Measurements from ENCODE around the gene DNAH12. TPM values are rescaled to one million over a fixed set of nuclear protein-coding genes. Genes with fewer than 3 reads are reported as not detected.

Gene DNAH12
- polyA plus RNA-seq, 3 donors, result 0.03 TPM; not detected in 2

DNA sequence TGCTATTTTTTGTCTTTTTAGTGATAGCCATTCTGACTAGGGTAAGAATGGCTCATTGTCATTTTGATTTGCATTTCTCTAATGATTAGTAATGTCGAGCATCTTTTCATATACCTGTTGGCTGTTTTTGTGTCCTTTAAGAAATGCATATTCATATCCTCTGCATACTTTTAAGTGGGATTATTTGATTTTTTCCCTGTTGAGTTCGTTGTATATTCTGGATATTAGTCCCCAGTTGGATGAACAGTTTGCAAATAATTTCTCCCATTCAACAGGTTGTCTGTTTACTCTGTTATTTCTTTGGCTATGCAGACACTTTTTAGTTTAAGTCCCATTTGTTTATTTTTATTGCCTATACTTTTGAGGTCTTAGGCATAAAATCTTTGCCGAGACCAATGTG is 282.2 kb downstream of the DNAH12 start:
- Mint-ChIP-seq H3K36me3 (peaks cover 81 to 95% of the 10 kb centered on the region in 2 donors), H3K9me3 (peaks cover 0 to 16% (median 5%) of the 10 kb centered on the region in 7 donors), H3K27me3 (ENCODE audit: low read depth in 3 of 3) (no peaks in the 10 kb centered on the region), H3K27ac (no peak overlapping the region), H3K4me1 (no peaks in the 10 kb centered on the region), H3K4me3 (no peak overlapping the region)
- WGBS (ENCODE audit: insufficient coverage), result no CpG with 5 or more reads among the region's 3 CpGs
- peaks cover 74 to 97% of the 10 kb centered on the region in 2 donors for H3K36me3 ChIP-seq (replicated peaks in 1 of 2; ENCODE audit: control insufficient read depth in 1 of 2, insufficient read depth in 2 of 2, low read length in 2 of 2)
- no peaks in the 10 kb centered on the region for H4K20me1 ChIP-seq (ENCODE audit: insufficient read depth, low read length)
- no peak overlapping the region for H3K27ac ChIP-seq (ENCODE audit: low read depth in 1 of 2, low read length in 2 of 2)
- H3K79me2 ChIP-seq (ENCODE audit: insufficient read depth, low read length), result peaks cover 2% of the 10 kb centered on the region
- H3K4me3 ChIP-seq (replicated peaks in 1 of 3; ENCODE audit: low read depth in 2 of 3, low read length in 3 of 3), result no peak overlapping the region
- TF ChIP-seq, protein P1, sequence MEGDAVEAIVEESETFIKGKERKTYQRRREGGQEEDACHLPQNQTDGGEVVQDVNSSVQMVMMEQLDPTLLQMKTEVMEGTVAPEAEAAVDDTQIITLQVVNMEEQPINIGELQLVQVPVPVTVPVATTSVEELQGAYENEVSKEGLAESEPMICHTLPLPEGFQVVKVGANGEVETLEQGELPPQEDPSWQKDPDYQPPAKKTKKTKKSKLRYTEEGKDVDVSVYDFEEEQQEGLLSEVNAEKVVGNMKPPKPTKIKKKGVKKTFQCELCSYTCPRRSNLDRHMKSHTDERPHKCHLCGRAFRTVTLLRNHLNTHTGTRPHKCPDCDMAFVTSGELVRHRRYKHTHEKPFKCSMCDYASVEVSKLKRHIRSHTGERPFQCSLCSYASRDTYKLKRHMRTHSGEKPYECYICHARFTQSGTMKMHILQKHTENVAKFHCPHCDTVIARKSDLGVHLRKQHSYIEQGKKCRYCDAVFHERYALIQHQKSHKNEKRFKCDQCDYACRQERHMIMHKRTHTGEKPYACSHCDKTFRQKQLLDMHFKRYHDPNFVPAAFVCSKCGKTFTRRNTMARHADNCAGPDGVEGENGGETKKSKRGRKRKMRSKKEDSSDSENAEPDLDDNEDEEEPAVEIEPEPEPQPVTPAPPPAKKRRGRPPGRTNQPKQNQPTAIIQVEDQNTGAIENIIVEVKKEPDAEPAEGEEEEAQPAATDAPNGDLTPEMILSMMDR (IDR thresholded peaks at IDR 0.05), result no peak
- no peaks in the 10 kb centered on the region for H3K9me3 ChIP-seq (replicated peaks in 1 of 2; ENCODE audit: control insufficient read depth in 1 of 2, insufficient read depth in 1 of 2, low read length in 2 of 2)
- DNase-seq, result no peak
- H2AFZ ChIP-seq (ENCODE audit: insufficient read depth, low read depth, low read length, poor library complexity, severe bottlenecking), result no peak overlapping the region
- H3K9ac ChIP-seq (ENCODE audit: insufficient read depth, low read length, poor library complexity, severe bottlenecking), result no peak overlapping the region
- no peaks in the 10 kb centered on the region for H3K4me1 ChIP-seq (ENCODE audit: control insufficient read depth in 1 of 2, insufficient read depth in 2 of 2, low read length in 2 of 2)
- H3K27me3 ChIP-seq (ENCODE audit: control insufficient read depth in 2 of 2, insufficient read depth in 2 of 2, low read length in 2 of 2), result no peaks in the 10 kb centered on the region
- intact Hi-C loops (cut with micrococcal nuclease), result no loop called here
- H3K4me2 ChIP-seq (replicated peaks; ENCODE audit: extremely low read depth, low read length, poor library complexity, severe bottlenecking), result no peak overlapping the region

GRCh38 chr3:57261119-57261518 is 283.0 kb downstream of the DNAH12 start:
- Histone ChIP-seq H3K9me3 (replicated peaks in 1 of 2; ENCODE audit: control insufficient read depth in 1 of 2, insufficient read depth in 1 of 2, low read length in 2 of 2) (no peaks in the 10 kb centered on the region), H3K4me1 (ENCODE audit: control insufficient read depth in 1 of 2, insufficient read depth in 2 of 2, low read length in 2 of 2) (no peaks in the 10 kb centered on the region), H3K4me2 (replicated peaks; ENCODE audit: extremely low read depth, low read length, poor library complexity, severe bottlenecking) (no peak overlapping the region), H3K79me2 (ENCODE audit: insufficient read depth, low read length) (peaks cover 2% of the 10 kb centered on the region), H3K27me3 (ENCODE audit: control insufficient read depth in 2 of 2, insufficient read depth in 2 of 2, low read length in 2 of 2) (no peaks in the 10 kb centered on the region), H2AFZ (ENCODE audit: insufficient read depth, low read depth, low read length, poor library complexity, severe bottlenecking) (no peak overlapping the region), H3K9ac (ENCODE audit: insufficient read depth, low read length, poor library complexity, severe bottlenecking) (no peak overlapping the region), H3K27ac (ENCODE audit: low read depth in 1 of 2, low read length in 2 of 2) (no peak overlapping the region), H3K36me3 (replicated peaks in 1 of 2; ENCODE audit: control insufficient read depth in 1 of 2, insufficient read depth in 2 of 2, low read length in 2 of 2) (peaks cover 78 to 96% of the 10 kb centered on the region in 2 donors), H3K4me3 (replicated peaks in 1 of 3; ENCODE audit: low read depth in 2 of 3, low read length in 3 of 3) (no peak overlapping the region), H4K20me1 (ENCODE audit: insufficient read depth, low read length) (no peaks in the 10 kb centered on the region)
- peaks cover 0 to 16% (median 5%) of the 10 kb centered on the region in 7 donors for H3K9me3 Mint-ChIP-seq
- TF ChIP-seq, protein P1 (IDR thresholded peaks at IDR 0.05), result no peak
- H3K27me3 Mint-ChIP-seq (ENCODE audit: low read depth in 3 of 3), result no peaks in the 10 kb centered on the region
- H3K36me3 Mint-ChIP-seq, result peaks cover 75 to 89% of the 10 kb centered on the region in 2 donors
- no peak for DNase-seq
- WGBS (ENCODE audit: insufficient coverage), result no CpG with 5 or more reads among the region's 4 CpGs
- intact Hi-C loops (cut with micrococcal nuclease), result no loop called here
- no peak overlapping the region for H3K27ac Mint-ChIP-seq
- H3K4me3 Mint-ChIP-seq, result no peak overlapping the region
- H3K4me1 Mint-ChIP-seq, result no peaks in the 10 kb centered on the region

Data from CD14-positive monocyte (primary cell).